ENCODE measurements around the gene NCBP3. TPM values are rescaled to one million over a fixed set of nuclear protein-coding genes. Genes with fewer than 3 reads are reported as not detected.
"Not testable (repeated sequence)": the region's sequence is repeated elsewhere in the genome, so short reads cannot be mapped to it uniquely, and the experiment has no call there.

The NCBP3 gene
- total RNA-seq, 2 experiments from 2014 or later: 25.0 to 29.5 TPM

DNA sequence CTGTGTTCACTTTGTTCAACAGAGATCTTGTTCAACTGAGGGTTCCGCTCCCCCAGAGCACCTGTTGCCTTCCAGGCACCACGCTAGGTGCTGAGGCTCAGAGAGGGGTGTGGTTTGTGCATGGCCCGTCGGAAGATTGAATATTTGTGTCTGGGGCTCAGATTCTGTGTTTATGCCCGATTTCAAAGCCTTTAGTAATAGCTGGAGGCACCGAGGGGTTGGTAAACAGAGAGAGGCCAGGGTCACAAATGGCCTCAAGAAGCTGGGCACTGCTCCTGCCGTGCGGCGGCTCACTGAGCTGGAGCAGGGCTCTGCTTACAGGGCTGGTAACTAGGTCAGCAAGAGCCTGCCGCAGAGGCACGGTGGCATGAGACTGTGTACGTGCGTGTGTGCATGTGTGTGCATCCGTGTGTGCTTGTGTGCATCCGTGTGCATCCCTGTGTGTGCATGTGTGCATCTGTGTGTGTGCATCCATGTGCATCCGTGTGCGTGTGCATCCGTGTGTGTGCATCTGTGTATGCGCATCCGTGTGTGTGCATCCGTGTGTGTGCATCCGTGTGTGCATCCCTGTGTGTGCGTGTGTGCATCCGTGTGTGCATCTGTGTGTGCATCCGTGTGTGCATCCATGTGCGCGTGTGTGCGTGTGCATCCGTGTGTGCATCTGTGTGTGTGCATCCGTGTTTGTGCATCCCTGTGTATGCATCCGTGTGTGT, 50.5 kb downstream of the NCBP3 start:
- ChIA-PET POLR2A (interaction anchor here (1.0 kb wide), 1 partner anchor 43 kb away, joined by 5 read pairs; no protein-coding TSS in a partner anchor), CTCF (no interaction called here)
- Mint-ChIP-seq H3K9me3 (no peaks in the 10 kb centered on the region), H3K27me3 (no peaks in the 10 kb centered on the region), H3K4me3 (no peak overlapping the region), H3K36me3 (ENCODE audit: low read depth) (no peaks in the 10 kb centered on the region), H3K4me1 (ENCODE audit: low read depth) (peaks cover 20% of the 10 kb centered on the region), H3K27ac (peak overlapping the region; percentile 67)
- Histone ChIP-seq H3K9me3 (ENCODE audit: control insufficient read depth in 1 of 2, insufficient read depth in 1 of 2, low read length in 2 of 2) (no peaks in the 10 kb centered on the region), H3K4me3 (ENCODE audit: low read length) (no peak overlapping the region), H3K36me3 (ENCODE audit: insufficient read depth, low read length) (no peaks in the 10 kb centered on the region), H3K27ac (ENCODE audit: low read depth in 1 of 2, low read length in 2 of 2) (no peak overlapping the region), H3K4me1 (ENCODE audit: insufficient read depth, low read length) (peaks cover 36% of the 10 kb centered on the region), H3K27me3 (ENCODE audit: control insufficient read depth in 1 of 2, insufficient read depth in 2 of 2, low read length in 2 of 2) (no peaks in the 10 kb centered on the region)
- no peak for TF ChIP-seq CTCF (IDR thresholded peaks at IDR 0.05)
- ATAC-seq (ENCODE audit: poor library complexity) (peak; percentile 12), DNase-seq (peak in 5 of 14 experiments; percentile 13 to 68 (median 40))
- intact Hi-C loops (cut with DNase I, micrococcal nuclease): no loop called here

- H3K27ac ChIP-seq (ENCODE audit: low read depth in 1 of 2, low read length in 2 of 2): no peak overlapping the region
- peaks cover 20% of the 10 kb centered on the region for H3K4me1 Mint-ChIP-seq (ENCODE audit: low read depth)
- H3K27me3 Mint-ChIP-seq: no peaks in the 10 kb centered on the region
These were observed 51.3 kb downstream of the NCBP3 start for GRCh38 chr17:3794557-3795389.

GRCh38 chr17:3794152-3794551, 51.9 kb downstream of the NCBP3 start:
- POLR2A ChIA-PET; ATAC-seq (ENCODE audit: poor library complexity); H3K27ac Mint-ChIP-seq; H3K27me3 ChIP-seq (ENCODE audit: control insufficient read depth in 1 of 2, insufficient read depth in 2 of 2, low read length in 2 of 2); intact Hi-C loops (cut with DNase I, micrococcal nuclease); H3K36me3 ChIP-seq (ENCODE audit: insufficient read depth, low read length); CTCF ChIA-PET; H3K9me3 Mint-ChIP-seq; H3K27ac ChIP-seq (ENCODE audit: low read depth in 1 of 2, low read length in 2 of 2); H3K36me3 Mint-ChIP-seq (ENCODE audit: low read depth); H3K4me3 Mint-ChIP-seq; DNase-seq; H3K27me3 Mint-ChIP-seq; H3K4me3 ChIP-seq (ENCODE audit: low read length); H3K9me3 ChIP-seq (ENCODE audit: control insufficient read depth in 1 of 2, insufficient read depth in 1 of 2, low read length in 2 of 2): not testable (repeated sequence)
- H3K4me1 ChIP-seq (ENCODE audit: insufficient read depth, low read length): peaks cover 28% of the 10 kb centered on the region
- H3K4me1 Mint-ChIP-seq (ENCODE audit: low read depth): peaks cover 20% of the 10 kb centered on the region

More at GRCh38 chr17:3794557-3795389, 51.3 kb downstream of the NCBP3 start:
- peaks cover 33% of the 10 kb centered on the region for H3K4me1 ChIP-seq (ENCODE audit: insufficient read depth, low read length)
- Mint-ChIP-seq H3K27ac (peak overlapping the region; percentile 67), H3K36me3 (ENCODE audit: low read depth) (no peaks in the 10 kb centered on the region), H3K9me3 (no peaks in the 10 kb centered on the region), H3K4me3 (no peak overlapping the region)
- no peaks in the 10 kb centered on the region for H3K36me3 ChIP-seq (ENCODE audit: insufficient read depth, low read length)
- H3K4me3 ChIP-seq (ENCODE audit: low read length): no peak overlapping the region
- POLR2A ChIA-PET: interaction anchor here (1.0 kb wide), 1 partner anchor 42 kb away, joined by 5 read pairs; no protein-coding TSS in a partner anchor
- H3K9me3 ChIP-seq (ENCODE audit: control insufficient read depth in 1 of 2, insufficient read depth in 1 of 2, low read length in 2 of 2): no peaks in the 10 kb centered on the region
- TF ChIP-seq CTCF (IDR thresholded peaks at IDR 0.05): no peak
- H3K27me3 ChIP-seq (ENCODE audit: control insufficient read depth in 1 of 2, insufficient read depth in 2 of 2, low read length in 2 of 2): no peaks in the 10 kb centered on the region
- intact Hi-C loops (cut with DNase I, micrococcal nuclease): no loop called here
- DNase-seq (peak in 10 of 14 experiments; percentile 7 to 78 (median 36)), ATAC-seq (ENCODE audit: poor library complexity) (peak; percentile 27)
- CTCF ChIA-PET: no interaction called here

- peaks cover 20% of the 10 kb centered on the region for H3K4me1 Mint-ChIP-seq (ENCODE audit: low read depth)
- H3K4me1 ChIP-seq (ENCODE audit: insufficient read depth, low read length): peaks cover 30% of the 10 kb centered on the region
- intact Hi-C loops (cut with DNase I, micrococcal nuclease): not testable (repeated sequence)
These were observed 52.8 kb downstream of the NCBP3 start for GRCh38 chr17:3793258-3793657.

More at GRCh38 chr17:3793258-3793657, 52.8 kb downstream of the NCBP3 start:
- H3K9me3 Mint-ChIP-seq; H3K27ac Mint-ChIP-seq; POLR2A ChIA-PET; ATAC-seq (ENCODE audit: poor library complexity); H3K36me3 Mint-ChIP-seq (ENCODE audit: low read depth); DNase-seq; CTCF ChIA-PET; H3K27me3 ChIP-seq (ENCODE audit: control insufficient read depth in 1 of 2, insufficient read depth in 2 of 2, low read length in 2 of 2); H3K4me3 ChIP-seq (ENCODE audit: low read length); H3K27ac ChIP-seq (ENCODE audit: low read depth in 1 of 2, low read length in 2 of 2); H3K36me3 ChIP-seq (ENCODE audit: insufficient read depth, low read length); H3K27me3 Mint-ChIP-seq; H3K9me3 ChIP-seq (ENCODE audit: control insufficient read depth in 1 of 2, insufficient read depth in 1 of 2, low read length in 2 of 2); H3K4me3 Mint-ChIP-seq: not testable (repeated sequence)

All from CD4-positive, alpha-beta T cell (primary cell).